ENCODE results near the gene INSYN2A.

The INSYN2A gene

GRCh38 chr10:127148066-127148932 is 48.1 kb downstream of the INSYN2A start:
- no peak for TF ChIP-seq CTCF (IDR thresholded peaks at IDR 0.05; ENCODE audit: low read depth, low read length, missing control alignments)
- H3K4me3 ChIP-seq (ENCODE audit: low read depth, low read length) = no peak overlapping the region
- DNase-seq (ENCODE audit: low read depth) = peak; percentile 88
- in situ Hi-C loops (cut with HindIII; ENCODE audit: low sequenced_read_pairs) = no loop called here

GRCh38 chr10:127146661-127147060 is 49.7 kb downstream of the INSYN2A start:
- in situ Hi-C loops (cut with HindIII; ENCODE audit: low sequenced_read_pairs) = no loop called here
- no peak for TF ChIP-seq CTCF (IDR thresholded peaks at IDR 0.05; ENCODE audit: low read depth, low read length, missing control alignments)
- DNase-seq (ENCODE audit: low read depth) = no peak
- H3K4me3 ChIP-seq (ENCODE audit: low read depth, low read length) = no peak overlapping the region
